Measurements from ENCODE around the gene DDX54. TPM values are rescaled to one million over a fixed set of nuclear protein-coding genes. Genes with fewer than 3 reads are reported as not detected.

Gene DDX54
- polyA plus RNA-seq, 3 donors, result 7.9 to 32.2 (median 13.6) TPM

- H3K9me3 ChIP-seq (replicated peaks in 1 of 2; ENCODE audit: control insufficient read depth in 1 of 2, insufficient read depth in 1 of 2, low read length in 2 of 2), result no peaks in the 10 kb centered on the region
- peak; percentile 25 to 33 (median 27) for DNase-seq
- peaks cover 23 to 46% (median 25%) of the 10 kb centered on the region in 3 donors for H3K27me3 Mint-ChIP-seq (ENCODE audit: low read depth in 3 of 3)
- TF ChIP-seq CTCF (IDR thresholded peaks at IDR 0.05), result no peak
- 63% methylated on average over 4 of the region's 21 CpGs for WGBS (ENCODE audit: insufficient coverage)
- H3K4me3 ChIP-seq (replicated peaks in 1 of 3; ENCODE audit: low read depth in 2 of 3, low read length in 3 of 3), result peak overlapping the region in 1 of 3 experiments; percentile 5
- no peaks in the 10 kb centered on the region for H3K36me3 Mint-ChIP-seq
- H3K27ac Mint-ChIP-seq, result peak overlapping the region in 3 of 7 donors; percentile 46 to 75 (median 72)
- H3K4me1 Mint-ChIP-seq, result peaks cover 16% of the 10 kb centered on the region
- peaks cover 0 to 25% of the 10 kb centered on the region in 2 donors for H3K27me3 ChIP-seq (ENCODE audit: control insufficient read depth in 2 of 2, insufficient read depth in 2 of 2, low read length in 2 of 2)
- H3K4me2 ChIP-seq (replicated peaks; ENCODE audit: extremely low read depth, low read length, poor library complexity, severe bottlenecking), result peak overlapping the region; percentile 33
- no peak overlapping the region for H2AFZ ChIP-seq (ENCODE audit: insufficient read depth, low read depth, low read length, poor library complexity, severe bottlenecking)
- H3K79me2 ChIP-seq (ENCODE audit: insufficient read depth, low read length), result no peaks in the 10 kb centered on the region
- peaks cover 0 to 6% (median 0%) of the 10 kb centered on the region in 7 donors for H3K9me3 Mint-ChIP-seq
- H3K4me1 ChIP-seq (ENCODE audit: control insufficient read depth in 1 of 2, insufficient read depth in 2 of 2, low read length in 2 of 2), result peaks cover 8 to 13% of the 10 kb centered on the region in 2 donors
- H4K20me1 ChIP-seq (ENCODE audit: insufficient read depth, low read length), result no peaks in the 10 kb centered on the region
- H3K4me3 Mint-ChIP-seq, result peak overlapping the region; percentile 67 to 70
- H3K9ac ChIP-seq (ENCODE audit: insufficient read depth, low read length, poor library complexity, severe bottlenecking), result no peak overlapping the region
- intact Hi-C loops (cut with micrococcal nuclease), result no loop called here
- H3K27ac ChIP-seq (ENCODE audit: low read depth in 1 of 2, low read length in 2 of 2), result no peak overlapping the region
- no peaks in the 10 kb centered on the region for H3K36me3 ChIP-seq (replicated peaks in 1 of 2; ENCODE audit: control insufficient read depth in 1 of 2, insufficient read depth in 2 of 2, low read length in 2 of 2)
Measured at GRCh38 chr12:113136128-113136989, 48.9 kb downstream of the DDX54 start.

- no peaks in the 10 kb centered on the region for H4K20me1 ChIP-seq (ENCODE audit: insufficient read depth, low read length)
- H3K27me3 ChIP-seq (ENCODE audit: control insufficient read depth in 2 of 2, insufficient read depth in 2 of 2, low read length in 2 of 2), result peaks cover 0 to 25% of the 10 kb centered on the region in 2 donors
- peaks cover 16% of the 10 kb centered on the region for H3K4me1 Mint-ChIP-seq
- peak within 1 kb of the TSS in 1 of 3 experiments; percentile 5 for H3K4me3 ChIP-seq (replicated peaks in 1 of 3; ENCODE audit: low read depth in 2 of 3, low read length in 3 of 3)
- no peaks in the 10 kb centered on the region for H3K36me3 Mint-ChIP-seq
- H3K9ac ChIP-seq (ENCODE audit: insufficient read depth, low read length, poor library complexity, severe bottlenecking), result no peak within 1 kb of the TSS
- peak within 1 kb of the TSS in 4 of 7 donors; percentile 40 to 75 (median 59) for H3K27ac Mint-ChIP-seq
- peak within 1 kb of the TSS; percentile 33 for H3K4me2 ChIP-seq (replicated peaks; ENCODE audit: extremely low read depth, low read length, poor library complexity, severe bottlenecking)
- H2AFZ ChIP-seq (ENCODE audit: insufficient read depth, low read depth, low read length, poor library complexity, severe bottlenecking), result no peak within 1 kb of the TSS
- H3K27me3 Mint-ChIP-seq (ENCODE audit: low read depth in 3 of 3), result peaks cover 23 to 48% (median 25%) of the 10 kb centered on the region in 3 donors
- peaks cover 7 to 11% of the 10 kb centered on the region in 2 donors for H3K4me1 ChIP-seq (ENCODE audit: control insufficient read depth in 1 of 2, insufficient read depth in 2 of 2, low read length in 2 of 2)
- no peaks in the 10 kb centered on the region for H3K9me3 ChIP-seq (replicated peaks in 1 of 2; ENCODE audit: control insufficient read depth in 1 of 2, insufficient read depth in 1 of 2, low read length in 2 of 2)
- 8% methylated on average over 52 of the region's 68 CpGs for WGBS (ENCODE audit: insufficient coverage)
- peaks cover 0 to 6% (median 0%) of the 10 kb centered on the region in 7 donors for H3K9me3 Mint-ChIP-seq
- DNase-seq, result peak; percentile 15 to 38 (median 19)
- H3K36me3 ChIP-seq (replicated peaks in 1 of 2; ENCODE audit: control insufficient read depth in 1 of 2, insufficient read depth in 2 of 2, low read length in 2 of 2), result no peaks in the 10 kb centered on the region
- intact Hi-C loops (cut with micrococcal nuclease), result no loop called here
- no peak within 1 kb of the TSS for H3K27ac ChIP-seq (ENCODE audit: low read depth in 1 of 2, low read length in 2 of 2)
- H3K4me3 Mint-ChIP-seq, result peak within 1 kb of the TSS; percentile 67 to 70
- peak; percentile 57 for TF ChIP-seq CTCF (IDR thresholded peaks at IDR 0.05)
- no peaks in the 10 kb centered on the region for H3K79me2 ChIP-seq (ENCODE audit: insufficient read depth, low read length)
Measured at GRCh38 chr12:113135178-113136127, 49.8 kb downstream of the DDX54 start, which contains the start of gene RASAL1. TSS of gene RASAL1 (minus strand) at chr12:113135761. CDS start at chr12:113135462, 299 bp downstream.
